Myocyte (in vitro differentiated cells): ENCODE data around the gene AKIP1. TPM values are rescaled to one million over a fixed set of nuclear protein-coding genes. Genes with fewer than 3 reads are reported as not detected.

Experiments used
- DNase-seq: peaks from one replicate; pipeline ENCODE4 v3.0.0-alpha.2; 2012; ENCODE audit warnings: low read depth
- total RNA-seq: library from RNA; depleted of rRNA; stranded (reverse); fragments of >200 nt; gene quantifications from 2 replicates; pipeline ENCODE4 v1.2.3, GENCODE V29; 2014

AKIP1 gene
- total RNA-seq, 1 donor from 2014 or later = 95.3 TPM

- DNase-seq = no peak
Observed at GRCh38 chr11:8956860-8957259, 45.9 kb downstream of the AKIP1 start.

GRCh38 chr11:8959546-8960166, 48.7 kb downstream of the AKIP1 start:
- peak; percentile 90 for DNase-seq

GRCh38 chr11:8961401-8961800, 50.4 kb downstream of the AKIP1 start:
- DNase-seq = no peak

DNA sequence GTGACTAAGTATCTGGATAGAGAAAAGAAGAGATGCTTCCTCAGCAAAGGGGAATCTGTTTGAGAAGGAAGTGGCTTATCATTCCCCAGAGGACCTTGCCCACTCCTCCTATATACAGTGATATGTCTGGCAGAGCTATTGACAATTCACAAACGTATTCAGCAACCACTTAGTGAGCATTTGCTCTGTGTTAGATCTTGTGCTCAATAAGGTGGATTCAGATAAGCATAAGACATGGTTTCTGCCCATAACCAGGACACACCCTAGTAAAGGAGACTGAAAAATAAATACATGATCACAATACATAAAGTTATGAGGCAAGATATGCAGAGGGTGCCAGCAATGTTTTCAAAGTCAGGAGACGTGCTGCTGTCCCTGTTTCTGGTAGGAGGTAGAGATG, 51.9 kb downstream of the AKIP1 start:
- DNase-seq = no peak

DNA sequence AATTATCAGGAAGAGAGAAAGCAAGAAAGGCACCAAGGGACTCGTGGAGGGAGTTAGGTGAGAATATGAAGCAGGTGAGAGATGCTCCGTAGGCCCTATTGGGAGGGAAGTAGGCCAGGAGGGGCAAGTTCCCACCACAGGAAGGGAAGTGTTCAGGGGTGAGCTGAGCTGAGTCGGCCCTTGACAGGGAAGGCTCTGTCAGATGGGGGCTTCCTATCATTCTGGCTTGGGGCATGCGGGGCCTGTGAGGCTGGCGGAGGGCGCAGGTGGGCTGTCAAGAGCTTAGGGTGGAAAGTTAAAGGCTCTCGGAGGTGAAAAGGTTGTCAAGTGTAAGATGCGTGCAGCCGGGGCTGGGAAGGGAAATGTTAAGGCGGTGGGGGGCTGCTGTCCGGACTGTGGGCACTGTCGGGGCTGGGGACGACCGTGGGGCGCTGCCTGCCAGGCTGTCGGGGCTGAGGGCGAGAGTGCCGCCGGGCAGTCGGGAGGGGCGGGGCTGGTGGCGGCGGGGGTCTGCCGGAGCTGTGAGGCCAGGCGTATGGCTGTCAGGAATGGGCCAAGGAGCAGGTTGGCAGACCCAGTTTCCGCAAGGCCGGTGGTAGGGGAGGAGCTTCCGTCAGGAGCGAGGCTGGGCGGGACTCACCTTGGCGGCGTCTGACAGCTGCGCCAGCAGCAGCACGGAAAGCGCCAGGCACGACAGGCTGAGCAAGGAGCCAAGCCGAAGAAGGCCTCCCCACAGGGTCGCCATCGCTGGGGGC, 52.8 kb downstream of the AKIP1 start:
- DNase-seq = no peak

- DNase-seq = peak; percentile 93
Observed at GRCh38 chr11:8964324-8965320, 53.6 kb downstream of the AKIP1 start, which contains the start of gene TMEM9B. Gene TMEM9B (minus strand): TSS chr11:8964442. CDS start chr11:8964313, 129 bp downstream.

DNA sequence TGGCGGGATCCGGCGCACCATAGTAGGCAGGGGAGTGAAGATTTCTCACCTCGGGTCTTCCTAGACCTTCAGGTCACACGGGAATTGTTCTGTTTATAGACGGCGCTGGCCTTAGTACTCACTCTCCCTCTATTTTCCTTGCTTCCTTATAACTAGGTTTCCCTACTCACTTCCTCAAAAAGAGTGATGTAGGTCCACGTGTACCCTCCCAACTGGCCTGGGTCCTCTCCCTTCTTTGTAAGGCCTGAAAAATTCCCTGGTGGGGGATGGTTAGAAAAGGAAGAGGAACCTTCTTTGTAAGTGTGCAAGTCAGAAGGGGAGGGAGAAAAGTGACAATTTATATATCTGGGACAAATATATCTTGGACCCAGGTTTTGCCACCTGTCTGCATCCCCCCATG, 56.2 kb downstream of the AKIP1 start:
- DNase-seq = no peak

Other genes with a start within 250 kb of the AKIP1 start
- gene TRIM66, start 228.5 kb upstream of the AKIP1 start, total RNA-seq = 3.7 and 4.9 TPM in 2 replicates
- gene RPL27A, start 228.4 kb upstream of the AKIP1 start, total RNA-seq = 403 and 405 TPM in 2 replicates
- gene C11orf16, start 21.8 kb downstream of the AKIP1 start, total RNA-seq = not detected in 2 replicates
- not detected in 2 replicates for gene ASCL3, start 31.8 kb downstream of the AKIP1 start, total RNA-seq
- gene TMEM9B, start 53.3 kb downstream of the AKIP1 start, total RNA-seq = 62.2 and 71.9 TPM in 2 replicates
- 7.0 and 13.5 TPM in 2 replicates for gene NRIP3, start 92.8 kb downstream of the AKIP1 start, total RNA-seq
- 1.2 and 8.4 TPM in 2 replicates for gene SCUBE2, start 180.4 kb downstream of the AKIP1 start, total RNA-seq